Measurements from ENCODE around the gene MGAT4C.
"Not testable (repeated sequence)": the region's sequence is repeated elsewhere in the genome, so short reads cannot be mapped to it uniquely, and the experiment has no call there.

Gene MGAT4C

DNA sequence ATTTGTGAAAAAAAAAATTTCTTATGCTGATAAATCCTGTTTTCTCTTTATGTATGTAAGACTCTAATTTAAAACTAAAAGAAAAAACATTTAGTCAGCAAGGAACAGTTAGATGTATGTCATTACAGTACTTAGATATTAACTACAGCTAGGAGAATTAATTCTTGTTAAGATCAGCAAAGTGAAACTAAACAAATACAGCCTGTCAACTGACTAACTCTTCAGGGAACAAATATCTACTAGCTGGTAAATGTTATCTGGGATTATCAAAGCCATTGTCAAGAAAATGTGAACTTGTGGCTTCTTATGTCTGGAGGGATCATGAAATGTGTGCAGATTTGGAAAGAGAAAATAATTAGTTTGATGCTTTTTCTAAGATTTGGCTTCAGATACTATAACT, 27.5 kb downstream of the MGAT4C start:
- DNase-seq: no peak

DNA sequence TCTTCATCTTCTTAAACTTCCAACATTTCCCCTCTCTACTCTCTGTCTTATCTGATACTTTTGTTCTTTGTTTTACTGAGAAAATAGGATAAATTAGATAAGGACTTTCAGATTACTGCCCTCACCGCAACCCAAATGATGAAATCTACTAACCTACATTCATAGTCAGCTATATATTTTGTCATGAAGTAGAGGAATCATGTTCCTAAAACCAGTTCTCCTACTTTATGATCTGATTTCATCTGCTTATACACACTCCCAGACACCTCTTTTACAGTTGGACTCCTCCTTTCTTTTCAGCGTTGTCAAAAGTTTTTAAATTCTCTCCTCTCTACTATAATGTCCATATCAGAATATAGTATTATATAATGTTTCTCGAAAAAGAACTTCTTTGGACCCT, 29.7 kb downstream of the MGAT4C start:
- DNase-seq: no peak

DNA sequence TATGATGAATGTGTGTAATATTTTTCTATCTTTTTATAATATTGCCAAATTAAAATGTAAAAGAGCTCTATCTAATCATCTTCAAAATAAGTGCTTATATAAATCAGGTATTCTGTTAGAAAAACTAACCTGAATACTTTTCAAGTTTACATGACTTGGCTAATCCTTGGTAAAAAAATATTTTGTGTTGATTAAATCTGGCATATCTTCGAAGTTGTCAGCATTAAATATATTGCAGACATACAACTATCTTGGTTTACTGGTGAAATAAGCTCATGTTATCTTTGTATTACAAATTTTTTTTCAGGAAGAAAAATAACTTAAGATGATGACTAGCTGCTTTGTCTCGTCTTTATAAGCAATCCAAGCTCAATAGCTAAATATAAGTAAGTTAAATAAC, 39.6 kb downstream of the MGAT4C start:
- no peak for DNase-seq

DNA sequence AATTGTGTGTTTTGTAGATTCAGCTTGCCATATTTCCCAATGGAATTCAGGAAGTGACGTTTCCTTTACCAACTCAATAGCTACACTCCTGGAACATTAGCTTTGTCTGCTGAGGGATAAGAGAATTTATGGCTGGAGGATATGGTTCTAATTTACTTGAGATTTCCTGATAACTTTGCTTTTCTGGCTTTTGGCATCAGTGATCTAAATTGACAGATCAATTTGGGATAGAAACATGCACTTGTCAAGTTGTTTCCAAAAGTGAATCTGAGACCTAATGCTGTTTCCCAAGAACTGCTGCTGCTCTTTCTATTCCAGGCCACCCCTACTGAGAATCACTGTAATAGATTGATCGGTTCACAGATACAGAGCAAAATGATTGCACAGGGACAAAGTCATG, 43.2 kb downstream of the MGAT4C start:
- DNase-seq: no peak

DNA sequence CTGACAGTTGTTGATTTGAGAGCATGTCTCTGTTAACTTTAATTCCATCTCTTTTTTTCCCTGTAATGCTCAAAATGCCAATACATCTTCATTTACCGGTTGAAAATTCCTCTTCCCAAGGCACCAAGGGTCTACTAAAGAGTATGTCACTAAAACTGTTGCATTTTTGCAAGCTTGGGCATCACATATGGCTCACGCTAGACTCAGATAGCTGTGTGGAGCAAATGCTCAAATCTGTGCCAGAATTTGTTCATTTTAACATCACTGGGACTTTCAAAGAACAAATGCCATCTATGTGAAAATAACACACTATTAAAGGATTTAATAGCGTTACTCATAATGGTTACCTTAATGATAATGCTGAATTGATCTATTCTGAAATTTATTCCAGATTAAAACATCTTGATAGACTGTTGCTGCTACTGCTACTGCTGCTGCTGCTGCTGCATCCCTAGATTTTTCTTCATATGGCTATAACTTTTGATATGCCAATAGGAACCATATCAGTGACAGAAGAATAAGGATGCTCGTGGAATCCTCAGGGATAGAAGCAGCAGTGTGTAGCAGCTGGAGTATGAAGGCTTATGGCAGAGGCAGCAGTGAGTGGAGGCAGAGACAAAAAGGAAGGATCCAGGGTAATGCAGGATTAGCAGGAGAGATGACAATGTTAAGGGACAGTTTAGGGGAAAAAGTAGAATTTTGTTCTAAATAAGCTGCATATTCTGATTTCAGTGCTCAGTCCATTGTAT, 57.3 kb downstream of the MGAT4C start:
- no peak for DNase-seq

DNA sequence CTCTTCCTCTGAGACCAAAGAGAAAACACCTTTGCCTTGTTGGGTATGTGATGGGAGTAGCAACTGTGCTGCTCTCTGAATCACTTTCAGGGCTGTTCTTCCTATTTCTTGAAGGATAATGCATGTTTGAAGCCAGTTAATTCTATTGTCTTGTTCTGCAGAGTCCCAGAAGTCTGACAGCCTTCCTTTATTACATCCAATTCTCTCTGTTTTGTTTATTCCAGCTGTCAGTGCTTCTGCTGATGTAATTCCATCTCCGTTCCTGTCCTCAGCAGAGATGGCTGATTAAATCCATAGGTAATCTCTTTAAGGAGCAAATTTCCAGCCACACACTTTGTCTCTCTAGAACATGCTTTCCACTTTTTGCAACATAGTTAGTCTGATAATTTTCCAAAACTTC, 59.7 kb downstream of the MGAT4C start:
- DNase-seq: no peak

DNA sequence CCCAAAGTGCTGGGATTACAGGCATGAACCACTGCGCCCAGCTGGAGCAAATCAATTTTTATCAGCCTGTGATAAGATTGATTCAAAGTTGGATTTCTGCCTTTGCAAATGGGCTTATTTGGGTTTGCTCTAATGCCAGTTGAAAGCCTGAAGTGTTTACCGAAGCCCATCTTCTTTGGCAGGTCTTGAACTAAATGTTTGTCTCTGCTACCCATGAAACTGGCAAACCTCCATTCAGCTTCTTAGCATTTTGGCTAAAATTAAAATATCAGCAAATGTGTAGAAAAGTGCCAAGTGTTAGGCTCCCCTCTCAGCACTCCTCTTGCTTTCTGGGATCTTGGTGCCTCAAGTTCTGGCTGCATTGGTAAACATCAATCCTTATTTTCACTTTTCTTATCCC, 61.5 kb downstream of the MGAT4C start:
- no peak for DNase-seq

DNA sequence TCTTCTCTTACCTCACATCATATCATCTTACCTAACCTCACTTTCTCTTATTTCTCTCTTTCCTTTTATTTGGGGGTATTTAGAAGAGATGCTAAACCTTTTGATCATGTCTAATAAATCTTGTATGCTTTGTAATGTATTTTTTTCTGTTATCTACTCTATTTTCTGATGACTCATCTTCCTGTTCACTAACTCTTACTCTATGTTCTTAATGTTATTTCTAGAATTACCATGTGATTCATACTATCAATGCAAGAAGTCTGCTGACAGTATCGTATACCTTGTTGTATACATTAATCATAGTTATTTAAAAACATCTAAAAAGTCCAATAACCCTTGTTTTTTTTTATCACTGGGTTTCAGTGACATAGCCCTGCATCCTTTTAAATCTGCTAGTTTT, 62.3 kb downstream of the MGAT4C start:
- no peak for DNase-seq

DNA sequence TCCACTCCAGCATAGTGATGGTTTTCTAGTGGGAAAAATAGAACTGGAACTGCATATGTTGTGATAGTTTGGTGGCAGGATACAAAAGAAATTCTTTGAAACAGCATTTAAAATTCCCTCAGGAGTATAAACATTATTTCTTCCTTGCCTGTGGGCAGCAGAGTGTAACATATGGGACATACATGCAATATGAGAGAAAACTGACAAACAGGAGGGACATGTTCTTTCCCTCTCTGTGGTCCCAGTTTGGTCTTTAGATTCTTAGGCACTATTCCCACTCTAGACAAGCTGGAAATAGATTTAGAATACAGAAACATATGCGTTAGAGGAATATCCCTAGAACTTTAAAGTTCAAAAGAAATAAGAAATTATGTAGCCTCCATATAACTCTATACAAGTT, 68.0 kb downstream of the MGAT4C start:
- DNase-seq: no peak

DNA sequence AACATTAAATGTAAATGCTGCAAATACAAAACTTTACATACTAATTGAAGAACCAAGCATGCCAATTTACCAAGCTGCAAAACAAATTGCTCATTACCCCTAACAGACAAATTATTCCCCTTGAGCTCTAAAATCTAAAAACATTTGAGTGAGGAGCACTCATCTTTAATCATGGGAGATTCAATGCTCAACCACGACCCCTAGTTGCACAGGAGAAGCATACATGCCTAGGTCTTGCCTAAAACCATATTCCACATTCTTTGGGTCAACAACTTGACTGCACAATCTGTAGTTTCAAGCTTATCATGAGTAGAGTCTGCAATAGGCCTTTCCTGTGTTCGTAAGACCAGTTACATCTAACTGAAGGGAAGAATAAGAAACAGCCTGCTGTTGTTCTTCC, 69.7 kb downstream of the MGAT4C start:
- DNase-seq: no peak

DNA sequence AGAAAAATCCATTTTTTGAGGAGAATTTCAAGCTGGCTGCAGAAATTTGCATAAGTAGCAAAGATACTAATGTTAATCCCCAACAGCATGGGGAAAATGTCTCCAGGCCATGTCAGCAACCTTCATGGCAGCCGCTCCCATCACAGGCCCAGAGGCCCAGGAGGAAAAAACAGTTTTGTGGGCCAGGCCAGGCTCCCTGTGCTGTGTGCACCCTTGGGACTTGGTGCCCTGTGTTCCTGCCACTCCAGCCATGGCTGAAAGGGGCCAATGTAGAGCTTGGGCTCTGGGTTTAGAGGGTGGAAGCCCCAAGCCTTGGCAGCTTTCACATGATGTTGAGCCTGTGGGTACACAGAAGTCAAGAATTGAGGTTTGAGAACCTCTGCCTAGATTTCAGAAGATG, 76.3 kb downstream of the MGAT4C start:
- no peak for DNase-seq

DNA sequence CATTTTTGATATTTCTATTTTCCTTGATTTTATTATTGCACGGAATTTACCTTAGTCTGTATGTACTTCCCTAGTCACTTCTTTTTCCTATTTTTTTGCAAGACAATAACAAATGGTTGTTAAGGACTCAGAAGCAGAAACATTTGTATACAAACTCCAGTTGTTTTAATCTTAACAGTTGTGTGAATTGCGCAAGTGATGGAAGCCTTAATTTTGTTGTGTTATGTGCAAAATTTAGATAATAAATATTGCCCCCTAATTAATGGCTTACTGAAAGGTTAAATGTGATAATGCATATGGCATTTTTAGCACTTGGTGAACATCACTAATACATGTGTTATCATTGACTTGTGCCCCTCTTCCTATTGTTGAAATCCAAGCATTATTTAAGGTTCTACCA, 82.0 kb downstream of the MGAT4C start:
- no peak for DNase-seq

DNA sequence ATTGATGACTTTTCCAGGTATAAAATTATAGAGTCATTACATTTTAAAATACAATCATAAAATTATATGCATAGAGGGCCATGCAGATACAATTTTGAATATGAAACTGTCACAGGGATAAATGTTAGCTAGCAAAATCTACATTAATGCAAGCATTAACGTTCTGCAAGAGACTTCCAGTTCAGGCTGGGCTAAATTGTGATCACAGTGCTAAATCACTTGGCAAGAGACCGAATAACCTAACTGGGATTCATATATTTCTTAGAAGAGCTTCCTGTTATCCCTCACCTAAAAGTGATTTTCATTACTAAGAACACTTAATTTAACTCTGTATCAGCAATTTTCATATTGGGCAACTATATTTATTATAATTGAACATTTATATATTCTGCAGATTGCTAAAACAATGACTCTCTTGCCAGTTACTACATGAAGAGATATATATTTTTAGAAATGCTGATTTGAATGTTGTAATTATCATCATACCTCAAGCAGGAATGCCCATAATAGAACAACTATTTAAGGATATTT, 83.2 kb downstream of the MGAT4C start:
- no peak for DNase-seq

DNA sequence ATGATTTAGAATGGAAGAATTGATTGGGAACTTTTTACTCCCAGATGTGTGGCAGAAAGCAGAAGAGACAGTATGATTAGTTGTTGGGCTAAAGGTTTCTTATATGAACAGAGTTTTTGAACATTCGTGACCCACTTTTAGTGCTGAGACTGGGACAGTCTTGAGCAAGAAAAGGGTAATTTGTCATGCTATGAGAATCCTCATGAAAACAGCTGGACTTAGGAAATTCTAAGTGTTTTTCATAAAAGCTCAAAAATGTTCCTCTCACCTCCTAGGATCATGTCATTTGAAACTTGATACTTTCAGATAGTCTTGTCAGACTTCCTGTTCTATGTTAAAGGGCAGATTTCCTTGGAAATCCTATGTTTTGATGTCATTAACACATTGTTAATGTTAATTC, 86.1 kb downstream of the MGAT4C start:
- no peak for DNase-seq

DNA sequence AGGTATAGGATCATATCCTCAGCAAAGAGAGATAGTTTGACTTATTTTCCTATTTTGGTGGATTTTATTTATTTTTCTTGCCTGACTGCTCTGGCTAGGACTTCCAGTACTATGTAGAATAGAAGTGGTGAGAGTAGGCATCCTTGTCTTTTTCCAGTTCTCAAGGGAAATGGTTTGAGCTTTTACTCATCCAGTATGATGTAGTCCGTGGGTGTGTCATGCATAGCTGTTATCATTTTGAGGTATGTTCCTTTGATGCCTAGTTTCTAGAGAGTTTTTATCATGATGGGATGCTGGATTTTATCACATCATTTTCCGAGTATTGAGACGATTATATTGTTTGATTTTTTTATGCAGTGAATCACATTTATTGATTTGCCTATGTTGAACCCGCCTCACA, 97.2 kb downstream of the MGAT4C start:
- DNase-seq: no peak

DNA sequence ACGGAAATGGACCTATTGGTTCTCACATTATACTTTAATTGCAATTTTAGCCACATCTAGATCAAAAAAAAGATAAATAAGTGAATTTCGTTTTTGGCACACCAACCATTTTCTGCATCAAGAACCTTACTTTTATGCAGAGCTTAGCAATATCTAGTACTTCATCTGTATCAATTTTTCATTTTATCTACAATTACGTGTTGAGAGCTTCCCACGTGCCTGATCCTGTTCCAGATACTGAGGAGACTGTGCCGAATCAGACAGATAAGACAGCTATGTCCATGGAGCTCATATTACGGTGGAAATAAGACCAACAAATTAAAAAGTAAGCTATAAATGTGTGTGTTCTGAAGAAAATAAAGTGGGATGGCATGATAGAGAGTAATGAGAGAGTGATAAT, 101.6 kb downstream of the MGAT4C start:
- no peak for DNase-seq

DNA sequence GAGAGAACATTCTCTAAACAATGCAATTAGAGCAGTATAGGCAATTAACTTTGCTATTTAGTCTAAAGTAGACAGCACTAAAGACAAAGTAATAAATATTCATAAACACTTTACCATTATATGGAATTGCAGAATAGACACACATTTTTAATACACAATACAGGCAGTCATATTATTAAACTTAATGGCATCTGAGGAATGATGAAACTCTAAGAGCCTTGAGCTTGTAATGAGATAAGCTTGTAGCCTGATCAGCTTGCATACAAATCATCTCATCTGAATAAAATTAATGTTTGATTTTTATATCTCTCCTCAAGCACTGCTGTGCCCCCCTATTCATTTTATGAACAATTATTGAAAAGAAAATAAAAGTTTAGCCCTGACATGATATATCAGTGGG, 107.6 kb downstream of the MGAT4C start:
- no peak for DNase-seq

DNA sequence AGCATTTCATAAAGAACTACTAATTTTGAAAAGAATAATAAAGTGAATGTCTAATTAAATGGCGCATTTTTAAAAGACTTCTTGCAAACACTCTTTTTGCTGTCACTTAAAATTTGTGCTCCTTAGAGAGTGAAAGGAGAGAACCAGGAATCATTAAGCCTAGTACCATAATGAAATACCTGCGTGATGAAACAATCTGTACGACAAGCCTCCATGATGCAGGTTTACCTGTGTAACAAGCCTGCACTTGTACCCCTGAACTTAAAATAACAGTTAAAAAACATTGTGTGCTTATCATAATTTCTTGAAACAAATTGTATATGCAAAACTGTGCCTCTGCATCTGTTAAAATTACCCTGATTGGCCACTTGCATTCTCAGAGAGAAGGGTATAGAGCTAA, 108.1 kb downstream of the MGAT4C start:
- no peak for DNase-seq

DNA sequence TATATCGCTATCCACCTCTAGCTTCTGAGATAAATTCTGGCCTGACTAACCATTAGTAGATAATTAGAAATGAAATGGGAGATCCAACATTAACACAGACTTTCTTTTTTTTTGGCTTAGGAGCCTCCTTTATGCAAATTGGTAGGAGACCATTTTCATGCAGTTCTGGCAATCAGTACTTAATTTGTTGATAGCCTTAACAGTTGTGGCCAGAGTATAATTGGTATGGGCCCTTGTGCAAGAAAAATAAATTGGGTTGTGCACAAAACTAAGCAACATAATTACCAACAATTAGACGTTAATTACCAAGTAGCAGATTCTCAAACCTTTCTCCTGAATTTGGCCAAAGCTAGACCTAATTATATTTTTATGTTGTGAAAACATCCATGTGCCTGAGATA, 111.0 kb downstream of the MGAT4C start:
- no peak for DNase-seq

DNA sequence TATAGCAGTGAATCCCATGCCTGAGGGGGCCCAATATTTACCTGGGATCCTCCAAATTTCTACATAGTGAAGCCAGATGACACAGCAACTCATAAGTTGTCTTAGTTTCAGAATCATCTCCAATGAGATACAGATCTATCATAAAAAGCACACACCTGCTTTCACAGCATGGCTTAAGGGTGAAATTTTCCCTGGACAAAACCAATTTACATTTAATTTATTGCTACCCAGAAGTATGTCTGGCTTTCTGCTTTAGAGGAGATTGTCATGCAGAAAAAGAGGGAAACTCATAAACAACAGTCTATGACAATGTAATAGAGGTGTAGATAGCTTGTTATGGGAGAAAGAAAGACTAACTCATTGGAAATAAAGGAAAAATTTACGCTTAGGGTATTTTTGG, 113.0 kb downstream of the MGAT4C start:
- DNase-seq: no peak

DNA sequence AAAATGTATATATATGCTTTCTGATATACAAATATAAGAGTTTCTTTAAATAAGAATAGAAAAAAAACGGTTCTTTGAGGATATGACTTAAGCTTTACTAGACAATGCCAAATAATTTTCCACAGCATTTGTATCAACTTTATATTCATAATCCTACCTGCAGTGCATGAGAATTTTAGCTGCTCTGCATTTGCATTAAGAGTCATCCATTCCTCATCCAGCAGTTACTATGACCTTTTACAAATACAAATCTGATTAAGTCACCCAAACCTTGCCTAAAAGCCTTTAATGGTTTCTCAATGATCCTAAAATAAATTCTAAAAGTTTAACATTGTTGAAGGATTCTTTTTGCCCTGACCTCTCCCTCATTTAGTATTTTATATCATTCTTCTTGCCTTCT, 116.5 kb downstream of the MGAT4C start:
- DNase-seq: no peak

DNA sequence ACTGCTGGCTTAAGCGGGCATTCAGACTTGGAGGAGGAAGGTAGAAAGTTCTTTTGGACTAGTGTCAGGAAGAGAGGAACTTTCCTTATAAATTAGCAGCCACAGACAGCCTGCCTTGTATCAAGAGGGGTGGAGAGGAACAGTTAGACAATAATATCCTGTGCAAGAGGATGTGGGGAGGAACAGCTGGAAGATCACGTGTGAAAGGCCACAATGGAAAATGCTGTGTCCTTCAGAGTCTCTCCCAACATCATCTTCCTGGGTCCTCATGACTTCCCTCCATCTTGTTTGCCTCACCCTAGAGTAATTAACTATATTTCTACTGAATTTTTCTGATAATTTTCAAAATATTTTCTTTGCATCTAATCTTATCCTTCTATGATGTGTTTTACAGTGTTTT, 117.4 kb downstream of the MGAT4C start:
- DNase-seq: no peak

DNA sequence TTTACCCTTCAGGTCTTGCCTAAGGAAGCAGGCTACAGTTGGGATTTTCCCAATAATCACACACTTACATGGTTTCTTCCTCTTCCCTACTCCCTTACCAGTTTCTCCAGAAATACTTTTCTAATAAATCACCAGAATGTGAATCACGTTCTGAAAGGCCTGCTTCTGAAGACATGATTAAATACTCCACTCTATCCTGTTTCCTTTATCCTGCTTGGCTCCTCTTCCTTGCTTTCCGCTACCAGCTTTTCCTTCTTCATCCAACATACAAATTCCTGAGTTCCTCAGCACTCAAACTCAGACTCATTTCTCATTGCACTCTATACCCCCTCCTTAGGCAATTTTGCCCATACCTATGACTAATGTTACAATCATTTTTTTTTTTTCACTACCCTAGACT, 118.3 kb downstream of the MGAT4C start:
- DNase-seq: no peak

DNA sequence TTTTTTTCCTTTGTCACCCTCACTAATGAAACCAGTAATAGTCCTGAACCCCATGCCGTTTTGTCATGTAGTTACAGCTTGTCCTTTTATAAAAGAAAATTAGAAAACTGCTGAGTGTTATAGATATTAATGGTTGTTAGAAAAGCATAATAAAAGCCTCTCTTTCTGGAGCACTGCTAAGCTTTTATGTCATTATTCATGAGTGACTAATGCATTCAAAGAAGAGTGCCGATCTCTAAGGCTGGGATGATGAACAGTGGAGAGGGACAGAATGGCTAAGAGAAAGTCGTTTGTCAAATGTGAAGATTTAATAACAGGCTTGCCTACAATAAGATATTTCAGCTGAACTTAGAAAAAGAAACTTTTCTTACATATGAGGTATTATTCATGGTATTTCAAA, 121.6 kb downstream of the MGAT4C start:
- no peak for DNase-seq

DNA sequence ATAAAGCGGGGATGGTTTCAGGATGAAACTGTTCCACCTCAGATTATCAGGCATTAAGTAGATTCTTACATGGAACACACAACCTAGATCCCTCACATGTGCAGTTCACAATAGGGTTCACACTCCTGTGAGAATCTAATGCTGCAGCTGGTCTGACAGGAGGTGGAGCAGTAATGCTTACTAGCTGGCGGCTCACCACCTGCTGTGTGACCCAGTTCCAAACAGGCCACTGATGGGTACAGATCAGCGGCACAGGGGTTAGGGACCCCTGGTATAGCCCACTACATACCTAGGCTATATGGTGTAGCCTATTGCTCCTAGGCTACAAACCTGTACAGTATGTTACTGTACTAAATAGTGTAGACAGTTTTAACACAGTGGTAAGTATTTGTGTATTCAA, 129.3 kb downstream of the MGAT4C start:
- not testable (repeated sequence) for DNase-seq

All from NCI-H187 (cell line).